GM21737 (cell line): ENCODE results near the gene PWP1.

Source experiments
- ATAC-seq: cut with Tn5 transposase; IDR thresholded peaks from one replicate; pipeline ENCODE4 v1.9.1; 2021; ENCODE audit warnings: mild to moderate bottlenecking, moderate library complexity; ENCODE audit not compliant: unreplicated experiment

Gene PWP1

DNA sequence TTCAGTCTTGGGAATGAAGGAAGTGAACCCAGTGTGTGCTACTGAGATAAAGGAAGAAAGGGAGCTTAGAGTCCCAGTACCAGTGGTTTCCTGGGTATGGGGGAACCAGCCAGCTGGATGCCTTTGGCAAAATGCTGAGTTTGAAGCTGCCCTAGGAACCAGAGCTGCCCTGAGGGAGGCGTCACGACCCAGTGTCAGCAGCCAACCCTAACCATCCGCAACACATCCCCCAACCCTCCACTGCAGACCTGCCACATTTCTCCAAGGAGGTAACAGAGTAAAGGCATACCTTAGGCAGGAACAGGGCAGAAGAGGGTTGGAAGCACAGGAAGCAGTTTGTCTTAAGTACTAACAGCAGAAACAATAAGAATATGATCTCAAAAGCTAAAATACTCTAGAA, 46.8 kb downstream of the PWP1 start:
- no peak for ATAC-seq

DNA sequence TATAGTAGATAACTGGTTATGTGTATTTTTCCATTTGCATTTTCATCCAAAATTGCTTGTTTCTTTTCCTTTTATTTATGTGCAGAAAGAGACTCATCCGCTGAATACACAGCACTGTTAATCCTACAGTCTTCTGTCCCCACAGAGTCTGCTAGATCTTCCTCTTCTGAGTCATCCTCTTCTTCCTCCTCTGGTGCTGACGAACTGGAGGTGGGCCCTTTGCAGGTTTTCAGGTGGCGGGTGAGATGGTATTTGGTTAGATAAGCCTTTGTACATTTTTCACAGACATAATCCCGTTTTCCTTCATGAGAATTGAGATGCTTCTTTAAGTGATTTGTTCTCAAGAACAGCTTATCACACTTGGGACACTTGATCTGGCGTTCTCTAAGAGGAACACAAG, 48.5 kb downstream of the PWP1 start:
- ATAC-seq, result no peak

DNA sequence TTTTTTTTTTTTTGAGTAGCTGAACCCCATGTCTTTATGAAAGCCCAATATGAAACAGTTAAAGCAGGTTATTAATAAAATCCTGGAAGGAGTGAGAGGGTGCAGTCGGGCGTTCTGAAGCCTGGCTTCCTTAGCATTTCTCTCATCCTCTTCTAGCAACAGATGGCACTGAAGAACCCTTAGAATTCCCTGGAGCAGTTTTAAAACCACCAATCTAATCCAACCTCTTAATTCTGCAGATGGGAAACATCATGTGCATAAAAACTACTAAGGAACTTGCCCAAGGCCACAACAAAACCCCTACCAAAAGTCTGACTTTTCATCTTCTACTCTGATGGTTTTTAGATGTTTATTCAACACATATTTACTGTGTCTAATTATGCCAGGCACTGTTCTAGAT, 50.2 kb downstream of the PWP1 start:
- ATAC-seq, result no peak

DNA sequence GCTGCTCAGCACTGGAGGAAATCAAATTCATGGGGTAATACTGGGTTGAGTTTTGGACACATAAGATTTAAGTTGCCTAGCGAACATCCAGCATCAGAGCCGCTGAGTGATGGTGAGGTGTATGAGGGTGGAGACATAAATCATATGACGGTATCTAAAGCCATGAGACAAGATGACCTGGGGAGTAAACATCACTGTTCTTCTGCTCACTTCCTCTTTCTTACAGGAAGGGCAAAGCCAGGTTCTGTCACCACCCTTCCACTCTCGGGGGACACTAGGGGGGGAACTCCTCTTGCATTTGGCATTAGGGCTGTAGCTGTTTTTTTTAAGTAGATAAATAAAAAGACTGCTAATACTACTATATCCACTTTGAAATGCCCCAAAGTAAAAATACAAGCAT, 51.3 kb downstream of the PWP1 start:
- peak; percentile 94 for ATAC-seq

DNA sequence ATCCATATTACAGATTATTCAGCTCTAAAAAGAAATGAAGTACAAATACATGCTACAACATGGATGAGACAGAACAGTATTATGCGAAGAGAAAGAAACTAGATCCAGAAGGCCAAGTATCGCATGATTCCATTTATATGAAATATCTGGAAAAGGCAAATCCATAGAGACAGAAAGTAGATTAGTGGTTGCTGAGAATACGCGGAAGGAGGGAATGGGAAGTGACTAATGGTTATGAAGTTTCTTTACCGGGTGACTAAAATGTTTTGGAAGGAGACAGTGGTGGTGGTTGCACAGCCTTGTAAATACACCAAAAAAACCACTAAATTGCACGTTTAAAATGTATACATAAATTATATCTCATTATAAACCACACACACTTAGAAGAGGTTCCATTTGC, 62.9 kb downstream of the PWP1 start:
- no peak for ATAC-seq

DNA sequence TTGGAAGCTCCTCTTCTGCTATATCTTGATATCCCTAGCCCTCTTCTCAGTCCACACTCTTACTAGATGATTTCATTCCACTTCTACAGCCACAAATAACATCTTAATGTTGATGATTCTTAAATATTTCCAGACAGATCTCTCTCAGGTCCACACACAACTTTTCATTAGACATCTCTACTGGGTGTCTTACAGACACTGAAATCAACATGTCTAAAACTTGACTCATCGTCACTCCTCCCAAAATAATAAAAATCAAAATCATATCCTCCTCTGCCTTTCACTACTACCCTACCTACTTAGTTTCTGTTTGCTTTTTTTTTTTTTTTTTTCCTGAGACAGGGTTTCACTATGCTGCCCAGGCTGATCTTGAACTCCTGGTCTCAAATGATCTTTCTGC, 63.5 kb downstream of the PWP1 start:
- ATAC-seq, result no peak

DNA sequence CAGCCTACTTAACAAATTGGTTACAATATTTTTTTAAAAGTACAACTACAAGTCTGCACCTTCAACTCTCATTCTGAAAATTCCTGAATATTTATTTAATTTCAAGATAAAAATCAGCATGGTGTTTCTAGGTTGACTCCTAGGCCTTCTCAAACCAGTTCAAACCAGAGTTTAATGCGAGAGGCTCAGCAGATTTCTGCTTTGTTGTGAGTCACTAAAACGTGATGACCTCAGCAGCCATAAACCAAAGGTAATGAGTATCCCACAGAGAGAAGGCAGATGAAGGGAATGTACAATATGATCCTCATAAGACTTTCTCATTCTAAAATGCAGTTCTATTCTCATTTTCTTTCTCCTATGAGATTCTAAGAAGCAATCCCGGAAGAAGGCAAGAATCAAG, 73.8 kb downstream of the PWP1 start:
- no peak for ATAC-seq

DNA sequence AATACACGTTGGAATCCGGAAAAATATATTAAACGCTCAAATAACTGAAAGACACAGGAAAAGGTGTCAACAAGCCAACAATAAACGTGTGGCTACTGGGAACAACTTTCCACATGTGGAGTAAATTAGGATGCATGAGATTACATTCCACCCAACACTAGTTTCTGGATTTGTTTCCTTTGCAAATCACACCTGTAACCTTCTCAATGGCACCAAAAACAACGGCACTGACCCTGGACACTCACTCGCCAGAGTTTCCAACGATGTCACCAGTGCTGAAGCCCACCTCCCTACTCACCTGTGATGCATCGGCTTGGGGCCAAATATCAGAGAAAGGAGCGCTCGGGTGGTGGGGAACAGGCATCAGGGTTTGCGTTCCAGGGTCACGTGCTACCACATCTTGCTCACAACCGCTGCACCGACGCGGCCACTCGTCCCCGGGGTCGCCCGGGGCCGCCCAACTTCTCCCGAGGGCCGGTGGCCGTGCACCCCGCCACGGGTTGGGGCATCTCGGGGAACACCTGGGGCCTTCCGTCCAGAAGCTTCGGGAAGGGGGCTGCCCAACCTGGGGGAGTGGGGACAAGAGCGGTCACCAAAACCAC, 74.7 kb downstream of the PWP1 start:
- peak; percentile 21 for ATAC-seq

DNA sequence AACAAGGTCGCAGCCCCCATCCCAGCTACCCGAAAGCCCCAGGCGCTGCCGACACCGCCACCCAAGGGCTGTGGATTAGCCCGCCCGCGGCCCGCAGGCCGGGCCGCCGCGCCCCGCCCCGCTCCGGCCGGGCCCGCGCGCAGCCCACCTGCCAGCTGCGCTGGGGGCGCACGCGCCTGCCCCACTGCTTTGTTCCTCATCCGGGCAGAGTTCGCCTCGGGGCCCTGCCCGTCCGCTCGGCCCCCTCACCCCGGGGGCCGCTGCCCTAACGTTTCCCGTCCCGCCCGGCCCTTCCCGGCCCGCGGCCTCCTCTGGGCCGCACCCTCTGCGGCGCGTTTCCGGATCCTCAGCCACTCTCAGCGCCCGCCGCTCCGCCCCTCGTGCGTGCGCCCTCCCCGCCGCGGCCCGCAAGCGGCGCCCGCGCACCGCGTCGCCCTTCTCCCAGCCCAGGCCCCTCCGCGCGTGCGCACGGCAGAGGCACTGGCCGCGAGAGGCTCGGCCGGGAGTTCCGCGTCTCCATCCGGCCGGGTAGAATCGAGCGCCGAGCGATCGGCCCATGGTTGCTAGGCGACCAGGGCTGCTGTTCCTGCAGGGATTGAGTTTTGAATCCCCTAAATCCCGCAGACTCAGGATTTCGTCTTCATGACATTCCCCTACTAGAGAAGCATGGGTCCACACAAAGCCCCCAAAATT, 75.4 kb downstream of the PWP1 start, which contains the start of gene PRDM4:
PRDM4 (minus strand) TSS at position 329 of the 693 bp plus-strand sequence. CDS start 622 bp downstream, outside the sequence.
- ATAC-seq, result peak; percentile 96

DNA sequence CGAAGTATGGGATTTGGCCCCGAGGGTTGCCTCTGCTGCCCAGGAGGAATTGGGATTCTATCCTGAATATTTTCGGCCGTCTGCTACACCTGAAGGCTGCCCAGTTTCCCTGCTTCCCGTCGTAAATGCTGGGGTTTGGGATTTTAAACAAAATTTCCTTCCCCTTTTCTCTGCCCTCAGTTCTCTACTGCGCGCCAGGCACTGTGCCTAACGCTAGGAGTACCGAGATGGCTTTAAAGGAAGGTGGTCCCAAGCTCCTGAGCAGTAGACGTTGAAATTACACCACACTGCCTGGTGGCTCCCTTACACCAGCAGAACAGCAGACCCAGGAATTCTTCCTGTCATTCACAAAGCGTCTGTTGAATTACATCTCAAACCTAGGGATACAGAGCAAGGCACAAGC, 75.9 kb downstream of the PWP1 start:
- no peak for ATAC-seq
